ENCODE data around the gene CADM2.

Gene CADM2

DNA sequence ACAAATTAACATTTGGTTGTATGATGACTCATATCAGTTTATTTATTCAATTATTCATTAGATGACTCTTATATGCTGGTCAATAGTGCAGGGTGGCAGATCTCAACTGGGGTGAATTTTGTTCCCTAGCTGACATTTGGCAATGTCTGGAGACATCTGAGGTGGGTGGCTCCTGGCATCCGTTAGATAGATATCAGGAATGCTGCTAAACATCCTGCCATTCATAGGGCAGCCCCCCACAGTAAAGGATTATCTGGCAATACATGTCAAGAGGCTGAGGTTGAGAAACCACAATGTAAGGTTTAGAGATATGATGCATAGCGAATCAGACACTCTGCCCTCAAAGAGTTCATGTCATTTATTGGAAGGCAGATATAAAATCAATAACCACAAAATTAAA lies 719.9 kb downstream of the CADM2 start:
- Histone ChIP-seq H3K4me2 (ENCODE audit: low read length, poor library complexity, severe bottlenecking) (no peak overlapping the region), H4K8ac (ENCODE audit: low read length) (no peak overlapping the region), H3K23ac (ENCODE audit: low read length in 2 of 2) (no peak overlapping the region), H3K9me3 (ENCODE audit: control insufficient read depth, low read length) (no peaks in the 10 kb centered on the region), H3K4me1 (ENCODE audit: control insufficient read depth, insufficient read depth, low read depth, low read length) (no peaks in the 10 kb centered on the region), H3K27me3 (ENCODE audit: control insufficient read depth in 1 of 2, insufficient read depth in 1 of 2, low read length in 2 of 2) (no peaks in the 10 kb centered on the region), H2AFZ (ENCODE audit: low read depth, low read length) (no peak overlapping the region), H3K4ac (ENCODE audit: low read depth in 1 of 2, low read length in 2 of 2) (no peak overlapping the region), H3K14ac (ENCODE audit: low read length in 2 of 2) (no peak overlapping the region), H3K36me3 (ENCODE audit: control insufficient read depth in 1 of 2, insufficient read depth in 2 of 2, low read depth in 1 of 2, low read length in 2 of 2) (no peaks in the 10 kb centered on the region), H3K4me3 (ENCODE audit: insufficient read depth in 1 of 2, low read depth in 1 of 2, low read length in 2 of 2) (no peak overlapping the region), H3K9ac (ENCODE audit: low read length) (no peak overlapping the region), H3K18ac (ENCODE audit: low read depth in 1 of 2, low read length in 2 of 2) (no peak overlapping the region), H3K27ac (ENCODE audit: low read length, poor library complexity, severe bottlenecking) (no peak overlapping the region), H2BK120ac (ENCODE audit: low read depth, low read length) (no peak overlapping the region), H3K79me1 (replicated peaks; ENCODE audit: low read length, poor library complexity, severe bottlenecking) (no peaks in the 10 kb centered on the region), H2AK5ac (ENCODE audit: low read length, severe bottlenecking) (no peak overlapping the region), H2BK5ac (ENCODE audit: low read depth, low read length, poor library complexity, severe bottlenecking) (no peak overlapping the region), H2BK12ac (ENCODE audit: low read length in 2 of 2) (no peak overlapping the region), H4K91ac (ENCODE audit: low read length) (no peak overlapping the region), H2BK15ac (ENCODE audit: low read depth, poor library complexity, severe bottlenecking) (no peak overlapping the region)
- no peak for DNase-seq
- no CpG with 5 or more reads among the region's 2 CpGs for WGBS

DNA sequence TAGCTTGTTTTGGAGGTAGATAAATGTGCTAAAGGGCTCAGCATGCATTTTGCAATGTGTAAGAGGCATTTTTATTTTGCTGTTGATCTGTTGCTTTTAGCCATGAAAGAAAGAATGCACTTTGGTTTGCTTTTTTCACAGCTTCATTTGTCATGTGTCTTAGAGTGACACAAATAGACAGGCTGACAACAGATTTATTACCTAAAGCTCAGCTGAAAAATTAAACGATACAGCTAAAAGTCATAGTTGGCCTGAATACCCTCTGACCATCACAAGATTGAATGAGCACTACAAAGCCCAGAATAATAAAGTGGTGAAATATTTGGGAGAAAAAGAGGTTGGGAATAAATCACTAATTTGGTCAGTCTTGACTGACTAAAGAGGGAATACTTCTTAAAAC lies 723.1 kb downstream of the CADM2 start:
- H2AFZ ChIP-seq (ENCODE audit: low read depth, low read length), result no peak overlapping the region
- no CpG with 5 or more reads among the region's 1 CpG for WGBS
- H3K27me3 ChIP-seq (ENCODE audit: control insufficient read depth in 1 of 2, insufficient read depth in 1 of 2, low read length in 2 of 2), result no peaks in the 10 kb centered on the region
- no peaks in the 10 kb centered on the region for H3K79me1 ChIP-seq (replicated peaks; ENCODE audit: low read length, poor library complexity, severe bottlenecking)
- no peak overlapping the region for H2BK5ac ChIP-seq (ENCODE audit: low read depth, low read length, poor library complexity, severe bottlenecking)
- no peak overlapping the region for H4K91ac ChIP-seq (ENCODE audit: low read length)
- no peak overlapping the region for H3K18ac ChIP-seq (ENCODE audit: low read depth in 1 of 2, low read length in 2 of 2)
- no peak overlapping the region for H3K14ac ChIP-seq (ENCODE audit: low read length in 2 of 2)
- DNase-seq, result no peak
- H2BK12ac ChIP-seq (ENCODE audit: low read length in 2 of 2), result no peak overlapping the region
- no peak overlapping the region for H3K27ac ChIP-seq (ENCODE audit: low read length, poor library complexity, severe bottlenecking)
- no peak overlapping the region for H3K4me3 ChIP-seq (ENCODE audit: insufficient read depth in 1 of 2, low read depth in 1 of 2, low read length in 2 of 2)
- H2BK120ac ChIP-seq (ENCODE audit: low read depth, low read length), result no peak overlapping the region
- H3K4me1 ChIP-seq (ENCODE audit: control insufficient read depth, insufficient read depth, low read depth, low read length), result no peaks in the 10 kb centered on the region
- H2AK5ac ChIP-seq (ENCODE audit: low read length, severe bottlenecking), result no peak overlapping the region
- H3K4me2 ChIP-seq (ENCODE audit: low read length, poor library complexity, severe bottlenecking), result no peak overlapping the region
- no peaks in the 10 kb centered on the region for H3K36me3 ChIP-seq (ENCODE audit: control insufficient read depth in 1 of 2, insufficient read depth in 2 of 2, low read depth in 1 of 2, low read length in 2 of 2)
- H2BK15ac ChIP-seq (ENCODE audit: low read depth, poor library complexity, severe bottlenecking), result no peak overlapping the region
- no peak overlapping the region for H3K4ac ChIP-seq (ENCODE audit: low read depth in 1 of 2, low read length in 2 of 2)
- H3K9me3 ChIP-seq (ENCODE audit: control insufficient read depth, low read length), result no peaks in the 10 kb centered on the region
- H4K8ac ChIP-seq (ENCODE audit: low read length), result no peak overlapping the region
- no peak overlapping the region for H3K23ac ChIP-seq (ENCODE audit: low read length in 2 of 2)
- no peak overlapping the region for H3K9ac ChIP-seq (ENCODE audit: low read length)

DNA sequence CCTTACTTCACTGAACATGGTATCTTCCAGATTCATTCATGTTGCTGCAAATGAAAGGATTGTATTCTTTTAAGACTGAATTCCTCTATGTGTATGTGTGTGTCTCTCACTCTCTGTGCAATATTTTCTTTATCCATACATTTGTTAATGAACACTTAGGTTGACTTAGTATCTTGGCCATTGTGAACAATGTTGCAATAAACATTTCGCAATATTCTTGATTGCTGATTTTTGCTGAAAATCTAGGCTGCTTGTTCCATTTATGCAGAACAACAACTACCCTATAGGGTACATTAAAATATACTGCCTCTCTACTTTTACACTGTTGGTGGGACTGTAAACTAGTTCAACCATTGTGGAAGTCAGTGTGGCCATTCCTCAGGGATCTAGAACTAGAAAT lies 732.4 kb downstream of the CADM2 start:
- Histone ChIP-seq H2BK5ac (ENCODE audit: low read depth, low read length, poor library complexity, severe bottlenecking) (no peak overlapping the region), H3K9ac (ENCODE audit: low read length) (no peak overlapping the region), H3K14ac (ENCODE audit: low read length in 2 of 2) (no peak overlapping the region), H3K79me1 (replicated peaks; ENCODE audit: low read length, poor library complexity, severe bottlenecking) (no peaks in the 10 kb centered on the region), H3K4me3 (ENCODE audit: insufficient read depth in 1 of 2, low read depth in 1 of 2, low read length in 2 of 2) (no peak overlapping the region), H3K27ac (ENCODE audit: low read length, poor library complexity, severe bottlenecking) (no peak overlapping the region), H3K27me3 (ENCODE audit: control insufficient read depth in 1 of 2, insufficient read depth in 1 of 2, low read length in 2 of 2) (no peaks in the 10 kb centered on the region), H4K91ac (ENCODE audit: low read length) (no peak overlapping the region), H4K8ac (ENCODE audit: low read length) (no peak overlapping the region), H3K23ac (ENCODE audit: low read length in 2 of 2) (no peak overlapping the region), H2BK12ac (ENCODE audit: low read length in 2 of 2) (no peak overlapping the region), H3K4me1 (ENCODE audit: control insufficient read depth, insufficient read depth, low read depth, low read length) (no peaks in the 10 kb centered on the region), H2AK5ac (ENCODE audit: low read length, severe bottlenecking) (no peak overlapping the region), H2BK120ac (ENCODE audit: low read depth, low read length) (no peak overlapping the region), H2BK15ac (ENCODE audit: low read depth, poor library complexity, severe bottlenecking) (no peak overlapping the region), H2AFZ (ENCODE audit: low read depth, low read length) (no peak overlapping the region), H3K4me2 (ENCODE audit: low read length, poor library complexity, severe bottlenecking) (no peak overlapping the region), H3K9me3 (ENCODE audit: control insufficient read depth, low read length) (no peaks in the 10 kb centered on the region), H3K18ac (ENCODE audit: low read depth in 1 of 2, low read length in 2 of 2) (no peak overlapping the region), H3K4ac (ENCODE audit: low read depth in 1 of 2, low read length in 2 of 2) (no peak overlapping the region), H3K36me3 (ENCODE audit: control insufficient read depth in 1 of 2, insufficient read depth in 2 of 2, low read depth in 1 of 2, low read length in 2 of 2) (no peaks in the 10 kb centered on the region)
- DNase-seq, result no peak
- WGBS, result no CpG with 5 or more reads among the region's 1 CpG

DNA sequence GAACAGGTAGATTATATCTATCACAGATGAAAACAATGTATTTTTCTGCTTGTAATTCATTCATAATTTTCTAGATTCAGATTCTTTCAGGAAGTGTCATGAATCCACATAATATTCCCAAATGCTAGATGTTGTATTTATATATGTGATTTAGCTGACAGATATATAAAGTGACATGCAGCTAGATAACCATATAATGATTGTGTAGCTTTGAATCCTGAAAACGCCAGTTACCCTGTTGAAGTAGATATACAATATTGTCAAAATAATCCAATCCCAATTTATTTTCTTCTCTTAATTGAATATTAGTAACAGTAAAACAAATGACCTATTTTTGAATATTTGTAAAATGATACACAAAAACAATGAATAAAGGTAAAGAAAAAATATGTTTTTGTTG lies 738.4 kb downstream of the CADM2 start:
- Histone ChIP-seq H3K9ac (ENCODE audit: low read length) (no peak overlapping the region), H3K4me1 (ENCODE audit: control insufficient read depth, insufficient read depth, low read depth, low read length) (no peaks in the 10 kb centered on the region), H2BK15ac (ENCODE audit: low read depth, poor library complexity, severe bottlenecking) (no peak overlapping the region), H3K27me3 (ENCODE audit: control insufficient read depth in 1 of 2, insufficient read depth in 1 of 2, low read length in 2 of 2) (no peaks in the 10 kb centered on the region), H3K4me2 (ENCODE audit: low read length, poor library complexity, severe bottlenecking) (no peak overlapping the region), H3K14ac (ENCODE audit: low read length in 2 of 2) (no peak overlapping the region), H4K8ac (ENCODE audit: low read length) (no peak overlapping the region), H2BK120ac (ENCODE audit: low read depth, low read length) (no peak overlapping the region), H4K91ac (ENCODE audit: low read length) (no peak overlapping the region), H3K4ac (ENCODE audit: low read depth in 1 of 2, low read length in 2 of 2) (no peak overlapping the region), H3K18ac (ENCODE audit: low read depth in 1 of 2, low read length in 2 of 2) (no peak overlapping the region), H3K4me3 (ENCODE audit: insufficient read depth in 1 of 2, low read depth in 1 of 2, low read length in 2 of 2) (no peak overlapping the region), H3K23ac (ENCODE audit: low read length in 2 of 2) (no peak overlapping the region), H2AFZ (ENCODE audit: low read depth, low read length) (no peak overlapping the region), H3K36me3 (ENCODE audit: control insufficient read depth in 1 of 2, insufficient read depth in 2 of 2, low read depth in 1 of 2, low read length in 2 of 2) (no peaks in the 10 kb centered on the region), H3K27ac (ENCODE audit: low read length, poor library complexity, severe bottlenecking) (no peak overlapping the region), H2BK5ac (ENCODE audit: low read depth, low read length, poor library complexity, severe bottlenecking) (no peak overlapping the region), H2BK12ac (ENCODE audit: low read length in 2 of 2) (no peak overlapping the region), H3K9me3 (ENCODE audit: control insufficient read depth, low read length) (peaks cover 4% of the 10 kb centered on the region), H2AK5ac (ENCODE audit: low read length, severe bottlenecking) (no peak overlapping the region), H3K79me1 (replicated peaks; ENCODE audit: low read length, poor library complexity, severe bottlenecking) (no peaks in the 10 kb centered on the region)
- no CpG with 5 or more reads among the region's 1 CpG for WGBS
- DNase-seq, result no peak

All from mesenchymal stem cell (in vitro differentiated cells and primary cell).